ENCODE results near the gene SHISA5. TPM values are rescaled to one million over a fixed set of nuclear protein-coding genes. Genes with fewer than 3 reads are reported as not detected.

Gene SHISA5
- total RNA-seq, 1 donor from 2014 or later = 32.4 TPM

GRCh38 chr3:48436477-48436787 lies 67.5 kb downstream of the SHISA5 start:
- H3K36me3 ChIP-seq (ENCODE audit: control insufficient read depth in 3 of 3, insufficient read depth in 3 of 3, low read length in 3 of 3) = peaks cover 16 to 18% (median 17%) of the 10 kb centered on the region in 3 donors
- H3K9me3 ChIP-seq (ENCODE audit: control insufficient read depth in 3 of 3, low read length in 3 of 3) = no peaks in the 10 kb centered on the region
- H3K4me3 ChIP-seq (ENCODE audit: low read length in 3 of 3) = no peak overlapping the region
- H3K27ac ChIP-seq (ENCODE audit: low read depth, low read length) = no peak overlapping the region
- peaks cover 12 to 23% (median 17%) of the 10 kb centered on the region in 3 donors for H3K4me1 ChIP-seq (ENCODE audit: control insufficient read depth in 3 of 3, insufficient read depth in 3 of 3, low read length in 3 of 3)
- no peaks in the 10 kb centered on the region for H3K27me3 ChIP-seq (ENCODE audit: control insufficient read depth in 3 of 3, insufficient read depth in 3 of 3, low read length in 3 of 3)
- H3K9ac ChIP-seq (ENCODE audit: low read depth in 1 of 3, low read length in 3 of 3) = peak overlapping the region in 1 of 3 donors; percentile 40

DNA sequence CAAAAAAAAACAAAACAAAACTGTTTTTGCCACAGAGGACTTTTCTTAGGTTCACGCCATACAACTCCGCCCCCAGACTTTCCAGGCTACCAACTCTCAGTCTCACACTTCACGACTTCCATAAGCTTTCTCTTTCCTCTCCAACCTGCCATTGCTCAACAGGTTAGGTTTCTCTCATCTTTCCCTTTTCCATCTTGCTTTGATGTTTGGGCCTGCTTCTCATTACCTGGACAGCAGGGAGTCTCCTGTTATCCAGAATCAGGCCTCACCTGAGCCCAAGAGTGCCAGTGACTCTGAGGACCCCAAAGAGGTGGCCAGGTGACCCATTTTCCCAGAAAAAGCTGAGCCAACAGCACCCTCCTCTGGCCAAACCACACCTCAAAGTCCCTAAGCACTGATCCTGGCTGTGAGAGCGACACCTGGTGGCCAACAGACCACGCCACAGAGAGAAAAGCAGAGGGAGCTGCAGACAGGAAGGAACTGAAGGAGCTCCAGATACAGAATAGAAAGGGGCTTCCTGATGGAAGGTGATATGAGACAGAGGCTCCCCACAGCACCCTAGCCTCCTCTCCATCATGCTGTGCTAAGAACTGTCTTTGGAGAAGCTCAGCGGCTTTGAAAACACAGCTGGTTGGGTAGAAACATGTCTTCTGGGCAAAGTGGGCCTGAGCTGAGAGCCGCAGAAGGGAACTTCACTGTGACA lies 68.0 kb downstream of the SHISA5 start:
- Histone ChIP-seq H3K36me3 (ENCODE audit: control insufficient read depth in 3 of 3, insufficient read depth in 3 of 3, low read length in 3 of 3) (peaks cover 16 to 18% (median 17%) of the 10 kb centered on the region in 3 donors), H3K9ac (ENCODE audit: low read depth in 1 of 3, low read length in 3 of 3) (peak overlapping the region in 1 of 3 donors; percentile 40), H3K4me3 (ENCODE audit: low read length in 3 of 3) (no peak overlapping the region), H3K9me3 (ENCODE audit: control insufficient read depth in 3 of 3, low read length in 3 of 3) (no peaks in the 10 kb centered on the region), H3K27me3 (ENCODE audit: control insufficient read depth in 3 of 3, insufficient read depth in 3 of 3, low read length in 3 of 3) (no peaks in the 10 kb centered on the region), H3K4me1 (ENCODE audit: control insufficient read depth in 3 of 3, insufficient read depth in 3 of 3, low read length in 3 of 3) (peaks cover 10 to 21% (median 14%) of the 10 kb centered on the region in 3 donors), H3K27ac (ENCODE audit: low read depth, low read length) (no peak overlapping the region)

GRCh38 chr3:48435223-48435595 lies 68.8 kb downstream of the SHISA5 start:
- H3K4me1 ChIP-seq (ENCODE audit: control insufficient read depth in 3 of 3, insufficient read depth in 3 of 3, low read length in 3 of 3) = peaks cover 6 to 17% (median 16%) of the 10 kb centered on the region in 3 donors
- H3K4me3 ChIP-seq (ENCODE audit: low read length in 3 of 3) = no peak overlapping the region
- no peaks in the 10 kb centered on the region for H3K27me3 ChIP-seq (ENCODE audit: control insufficient read depth in 3 of 3, insufficient read depth in 3 of 3, low read length in 3 of 3)
- peak overlapping the region in 1 of 3 donors; percentile 3 for H3K9ac ChIP-seq (ENCODE audit: low read depth in 1 of 3, low read length in 3 of 3)
- H3K36me3 ChIP-seq (ENCODE audit: control insufficient read depth in 3 of 3, insufficient read depth in 3 of 3, low read length in 3 of 3) = peaks cover 16 to 18% (median 16%) of the 10 kb centered on the region in 3 donors
- H3K27ac ChIP-seq (ENCODE audit: low read depth, low read length) = no peak overlapping the region
- no peaks in the 10 kb centered on the region for H3K9me3 ChIP-seq (ENCODE audit: control insufficient read depth in 3 of 3, low read length in 3 of 3)

GRCh38 chr3:48434591-48435222 lies 69.3 kb downstream of the SHISA5 start:
- H3K27ac ChIP-seq (ENCODE audit: low read depth, low read length) = no peak overlapping the region
- peaks cover 8 to 19% (median 19%) of the 10 kb centered on the region in 3 donors for H3K4me1 ChIP-seq (ENCODE audit: control insufficient read depth in 3 of 3, insufficient read depth in 3 of 3, low read length in 3 of 3)
- no peak overlapping the region for H3K4me3 ChIP-seq (ENCODE audit: low read length in 3 of 3)
- no peaks in the 10 kb centered on the region for H3K27me3 ChIP-seq (ENCODE audit: control insufficient read depth in 3 of 3, insufficient read depth in 3 of 3, low read length in 3 of 3)
- no peaks in the 10 kb centered on the region for H3K9me3 ChIP-seq (ENCODE audit: control insufficient read depth in 3 of 3, low read length in 3 of 3)
- H3K36me3 ChIP-seq (ENCODE audit: control insufficient read depth in 3 of 3, insufficient read depth in 3 of 3, low read length in 3 of 3) = peaks cover 15 to 18% (median 16%) of the 10 kb centered on the region in 3 donors
- H3K9ac ChIP-seq (ENCODE audit: low read depth in 1 of 3, low read length in 3 of 3) = peak overlapping the region in 1 of 3 donors; percentile 3

- no peak overlapping the region for H3K27ac ChIP-seq (ENCODE audit: low read depth, low read length)
- H3K9ac ChIP-seq (ENCODE audit: low read depth in 1 of 3, low read length in 3 of 3) = no peak overlapping the region
- H3K36me3 ChIP-seq (ENCODE audit: control insufficient read depth in 3 of 3, insufficient read depth in 3 of 3, low read length in 3 of 3) = peaks cover 15 to 18% (median 16%) of the 10 kb centered on the region in 3 donors
- no peaks in the 10 kb centered on the region for H3K27me3 ChIP-seq (ENCODE audit: control insufficient read depth in 3 of 3, insufficient read depth in 3 of 3, low read length in 3 of 3)
- peaks cover 6 to 13% (median 12%) of the 10 kb centered on the region in 3 donors for H3K4me1 ChIP-seq (ENCODE audit: control insufficient read depth in 3 of 3, insufficient read depth in 3 of 3, low read length in 3 of 3)
- no peak overlapping the region for H3K4me3 ChIP-seq (ENCODE audit: low read length in 3 of 3)
- no peaks in the 10 kb centered on the region for H3K9me3 ChIP-seq (ENCODE audit: control insufficient read depth in 3 of 3, low read length in 3 of 3)
Measured at GRCh38 chr3:48433472-48434118, 70.4 kb downstream of the SHISA5 start.

DNA sequence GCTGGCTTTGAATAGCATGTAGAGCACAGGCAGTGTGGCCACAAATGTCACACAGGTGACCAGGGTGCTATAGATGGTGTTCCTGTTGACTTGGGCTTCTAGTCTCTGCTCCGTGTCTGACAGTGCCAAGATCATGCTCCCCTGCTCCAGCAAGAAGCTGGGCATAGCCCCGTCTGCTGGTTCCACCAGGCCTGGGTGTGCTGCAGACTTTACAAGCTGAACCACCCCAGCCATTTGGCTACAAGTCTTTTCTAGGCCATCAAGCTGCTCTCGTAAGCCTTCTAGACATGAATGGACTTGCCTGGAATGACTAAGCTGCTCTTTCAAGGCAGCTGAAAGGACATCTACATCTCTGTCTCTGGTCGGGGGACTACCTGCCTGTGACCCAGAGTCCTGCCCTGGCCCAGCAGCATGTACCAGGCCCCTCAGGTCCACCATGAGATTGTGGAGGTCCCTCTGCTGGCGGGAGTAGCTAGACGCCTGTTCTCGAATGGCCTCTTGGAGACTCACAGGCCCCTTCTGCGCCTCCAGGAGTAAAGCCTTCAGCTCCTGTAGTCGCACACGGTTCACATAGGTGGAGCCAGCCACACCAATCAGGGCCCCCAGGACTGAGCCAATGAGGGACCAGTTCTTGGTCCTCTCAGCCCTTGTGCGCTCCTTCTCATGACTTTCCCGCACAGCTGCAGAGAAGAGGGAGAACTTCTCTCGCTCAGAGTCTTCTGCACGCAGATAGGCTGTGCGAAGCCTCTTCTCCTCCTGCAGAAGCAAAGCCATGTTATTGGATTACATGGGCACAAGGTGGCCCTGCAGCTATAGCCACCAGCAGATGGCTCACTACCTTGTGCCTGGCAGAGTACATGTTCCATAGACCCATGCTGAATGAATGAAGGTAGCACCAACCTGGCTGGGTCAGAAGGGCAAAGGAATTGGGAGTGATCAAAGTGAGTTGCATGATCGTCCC lies 71.3 kb downstream of the SHISA5 start:
- peaks cover 15 to 18% (median 16%) of the 10 kb centered on the region in 3 donors for H3K36me3 ChIP-seq (ENCODE audit: control insufficient read depth in 3 of 3, insufficient read depth in 3 of 3, low read length in 3 of 3)
- H3K27ac ChIP-seq (ENCODE audit: low read depth, low read length) = no peak overlapping the region
- peak overlapping the region in 1 of 3 donors; percentile 7 for H3K9ac ChIP-seq (ENCODE audit: low read depth in 1 of 3, low read length in 3 of 3)
- peaks cover 0 to 9% (median 7%) of the 10 kb centered on the region in 3 donors for H3K27me3 ChIP-seq (ENCODE audit: control insufficient read depth in 3 of 3, insufficient read depth in 3 of 3, low read length in 3 of 3)
- peaks cover 11 to 21% (median 18%) of the 10 kb centered on the region in 3 donors for H3K4me1 ChIP-seq (ENCODE audit: control insufficient read depth in 3 of 3, insufficient read depth in 3 of 3, low read length in 3 of 3)
- H3K9me3 ChIP-seq (ENCODE audit: control insufficient read depth in 3 of 3, low read length in 3 of 3) = no peaks in the 10 kb centered on the region
- no peak overlapping the region for H3K4me3 ChIP-seq (ENCODE audit: low read length in 3 of 3)

GRCh38 chr3:48431224-48432029 lies 72.5 kb downstream of the SHISA5 start:
- no peak overlapping the region for H3K4me3 ChIP-seq (ENCODE audit: low read length in 3 of 3)
- peaks cover 14 to 32% (median 26%) of the 10 kb centered on the region in 3 donors for H3K4me1 ChIP-seq (ENCODE audit: control insufficient read depth in 3 of 3, insufficient read depth in 3 of 3, low read length in 3 of 3)
- H3K27ac ChIP-seq (ENCODE audit: low read depth, low read length) = no peak overlapping the region
- H3K9me3 ChIP-seq (ENCODE audit: control insufficient read depth in 3 of 3, low read length in 3 of 3) = no peaks in the 10 kb centered on the region
- peaks cover 15 to 18% (median 16%) of the 10 kb centered on the region in 3 donors for H3K36me3 ChIP-seq (ENCODE audit: control insufficient read depth in 3 of 3, insufficient read depth in 3 of 3, low read length in 3 of 3)
- H3K27me3 ChIP-seq (ENCODE audit: control insufficient read depth in 3 of 3, insufficient read depth in 3 of 3, low read length in 3 of 3) = peaks cover 0 to 15% (median 11%) of the 10 kb centered on the region in 3 donors
- H3K9ac ChIP-seq (ENCODE audit: low read depth in 1 of 3, low read length in 3 of 3) = no peak overlapping the region

GRCh38 chr3:48430708-48431101 lies 73.3 kb downstream of the SHISA5 start:
- Histone ChIP-seq H3K27me3 (ENCODE audit: control insufficient read depth in 3 of 3, insufficient read depth in 3 of 3, low read length in 3 of 3) (peaks cover 0 to 15% (median 12%) of the 10 kb centered on the region in 3 donors), H3K9ac (ENCODE audit: low read depth in 1 of 3, low read length in 3 of 3) (no peak overlapping the region), H3K4me3 (ENCODE audit: low read length in 3 of 3) (no peak overlapping the region), H3K4me1 (ENCODE audit: control insufficient read depth in 3 of 3, insufficient read depth in 3 of 3, low read length in 3 of 3) (peaks cover 19 to 39% (median 25%) of the 10 kb centered on the region in 3 donors), H3K27ac (ENCODE audit: low read depth, low read length) (no peak overlapping the region), H3K9me3 (ENCODE audit: control insufficient read depth in 3 of 3, low read length in 3 of 3) (no peaks in the 10 kb centered on the region), H3K36me3 (ENCODE audit: control insufficient read depth in 3 of 3, insufficient read depth in 3 of 3, low read length in 3 of 3) (peaks cover 15 to 18% (median 16%) of the 10 kb centered on the region in 3 donors)

Measured in skeletal muscle tissue (tissue), 4 donors.